WI38 (cell line): ENCODE results near the gene BATF.

Source experiments
- H3K4me3 ChIP-seq: 2 replicates; pipeline ENCODE4 v1.5.1; 2011; ENCODE audit warnings: low read depth, mild to moderate bottlenecking, control low read depth, low read length
- CTCF ChIP-seq: IDR thresholded peaks from 2 replicates; pipeline ENCODE4 v1.5.1; 2012; ENCODE audit warnings: low read depth, mild to moderate bottlenecking, control low read depth, low read length

The BATF gene

GRCh38 chr14:75486318-75486717 lies 36.0 kb upstream of the BATF start:
- no peak for TF ChIP-seq CTCF
- no peak overlapping the region for H3K4me3 ChIP-seq

GRCh38 chr14:75487155-75487671 lies 35.1 kb upstream of the BATF start:
- H3K4me3 ChIP-seq = no peak overlapping the region
- no peak for TF ChIP-seq CTCF

- no peak overlapping the region for H3K4me3 ChIP-seq
- no peak for TF ChIP-seq CTCF
Measured at GRCh38 chr14:75489480-75489837, 32.8 kb upstream of the BATF start.

DNA sequence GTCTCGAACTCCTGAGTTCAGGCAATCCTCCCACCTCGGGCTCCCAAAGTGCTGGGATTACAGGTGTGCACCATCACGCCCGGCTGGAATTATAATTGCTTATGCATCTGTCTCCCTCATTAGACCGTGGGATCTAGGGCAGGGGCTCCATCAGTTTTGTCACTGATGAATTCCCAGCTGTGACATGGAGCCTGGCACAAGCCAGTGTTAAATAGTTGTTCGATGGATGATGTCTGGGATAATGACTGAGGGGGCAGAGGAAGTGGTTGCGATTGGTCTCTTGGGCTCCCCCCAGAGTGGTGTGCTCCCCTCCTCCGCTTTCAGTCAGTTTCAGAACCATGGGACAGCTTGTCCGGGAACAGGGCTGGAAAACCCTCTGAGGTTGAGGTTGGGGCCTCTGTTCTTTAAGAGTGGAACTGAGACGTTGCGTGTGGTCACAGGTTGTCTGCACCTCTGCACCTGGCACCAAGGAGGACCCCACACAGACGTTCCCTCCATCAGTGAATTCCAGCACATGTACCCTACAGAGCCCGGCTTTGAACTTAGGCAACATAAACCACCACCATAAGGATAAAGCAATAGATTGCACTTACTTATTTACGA lies 30.8 kb upstream of the BATF start:
- no peak for TF ChIP-seq CTCF

GRCh38 chr14:75492832-75493591 lies 29.3 kb upstream of the BATF start:
- no peak for TF ChIP-seq CTCF
- H3K4me3 ChIP-seq = no peak overlapping the region

More for the DNA sequence above, 30.8 kb upstream of the BATF start:
- H3K4me3 ChIP-seq = no peak overlapping the region

- no peak for TF ChIP-seq CTCF
- no peak overlapping the region for H3K4me3 ChIP-seq
Measured at GRCh38 chr14:75493592-75494087, 28.6 kb upstream of the BATF start.

- TF ChIP-seq CTCF = no peak
- no peak overlapping the region for H3K4me3 ChIP-seq
Measured at GRCh38 chr14:75494896-75495295, 27.4 kb upstream of the BATF start.
